Hepatic stellate cell (primary cell): Measurements from ENCODE around the gene CCDC57.

Experiments used
- DNase-seq: peaks from one replicate; pipeline ENCODE4 v3.0.0; 2011; ENCODE audit warnings: low spot score

Gene CCDC57

GRCh38 chr17:82080789-82081464 is 131.7 kb downstream of the CCDC57 start:
- DNase-seq: no peak

- no peak for DNase-seq
Observed at GRCh38 chr17:82080048-82080788, 132.4 kb downstream of the CCDC57 start.

GRCh38 chr17:82079001-82079677 is 133.5 kb downstream of the CCDC57 start:
- DNase-seq: no peak

GRCh38 chr17:82078433-82078832 is 134.2 kb downstream of the CCDC57 start:
- no peak for DNase-seq

- DNase-seq: no peak
Observed at GRCh38 chr17:82077617-82078358, 134.9 kb downstream of the CCDC57 start.

GRCh38 chr17:82076785-82077591 is 135.7 kb downstream of the CCDC57 start:
- DNase-seq: no peak

GRCh38 chr17:82076018-82076784 is 136.4 kb downstream of the CCDC57 start:
- no peak for DNase-seq

- no peak for DNase-seq
Observed at GRCh38 chr17:82073446-82073845, 139.2 kb downstream of the CCDC57 start.

- DNase-seq: no peak
Observed at GRCh38 chr17:82072827-82073226, 139.8 kb downstream of the CCDC57 start.

- DNase-seq: no peak
Observed at GRCh38 chr17:82070611-82071010, 142.0 kb downstream of the CCDC57 start.

GRCh38 chr17:82065638-82066303 is 146.9 kb downstream of the CCDC57 start, which contains the start of gene DUS1L:
Gene DUS1L (minus strand): TSS chr17:82065804. CDS start chr17:82065059, 745 bp downstream.
- peak; percentile 86 for DNase-seq

- DNase-seq: peak; percentile 77
Observed at GRCh38 chr17:82065193-82065637, 147.4 kb downstream of the CCDC57 start.

- DNase-seq: peak; percentile 30
Observed at GRCh38 chr17:82064433-82065192, 148.0 kb downstream of the CCDC57 start.

- DNase-seq: no peak
Observed at GRCh38 chr17:82063424-82064415, 148.9 kb downstream of the CCDC57 start.

- DNase-seq: no peak
Observed at GRCh38 chr17:82062984-82063368, 149.7 kb downstream of the CCDC57 start.

- DNase-seq: no peak
Observed at GRCh38 chr17:82062076-82062983, 150.3 kb downstream of the CCDC57 start.
